NCI-H524 (cell line): ENCODE results near the gene UBE2Q2.
"Not testable (repeated sequence)": the region's sequence is repeated elsewhere in the genome, so short reads cannot be mapped to it uniquely, and the experiment has no call there.

ENCODE experiments used
- DNase-seq, 2 experiments: peaks; one replicate each; lab custom pipeline; 2025; lab: John Stamatoyannopoulos, UW

Gene UBE2Q2

GRCh38 chr15:75864213-75865059, 21.2 kb downstream of the UBE2Q2 start:
- no peak for DNase-seq

GRCh38 chr15:75866045-75866444, 22.8 kb downstream of the UBE2Q2 start:
- not testable (repeated sequence) for DNase-seq

DNA sequence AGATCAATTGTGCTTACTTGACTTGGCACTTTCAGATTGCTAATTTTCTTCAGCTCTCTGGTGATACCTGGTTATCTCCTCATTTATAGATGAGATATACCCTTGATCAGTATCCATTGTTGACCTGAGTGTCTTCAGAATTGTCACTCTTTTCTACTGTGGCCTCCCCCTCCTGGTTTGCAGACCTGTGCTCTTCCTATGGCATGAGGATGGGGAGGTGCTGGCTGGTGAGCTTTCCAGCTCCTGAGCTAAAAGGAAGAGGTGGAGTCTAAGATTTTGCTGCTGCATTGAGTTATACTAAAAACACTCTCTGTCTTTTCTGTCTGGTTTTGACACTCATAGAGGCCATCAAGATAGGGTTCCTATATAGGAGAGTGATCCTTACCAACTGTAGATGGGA, 23.7 kb downstream of the UBE2Q2 start:
- DNase-seq, result no peak

GRCh38 chr15:75867449-75867848, 24.2 kb downstream of the UBE2Q2 start:
- DNase-seq, result no peak

- DNase-seq, result no peak
These were observed 24.8 kb downstream of the UBE2Q2 start for GRCh38 chr15:75868019-75868418.

- peak; percentile 74 to 76 for DNase-seq
These were observed 26.2 kb downstream of the UBE2Q2 start for GRCh38 chr15:75869446-75869845.

- DNase-seq, result not testable (repeated sequence)
These were observed 28.3 kb downstream of the UBE2Q2 start for GRCh38 chr15:75871589-75871988.

GRCh38 chr15:75872403-75872990, 29.2 kb downstream of the UBE2Q2 start:
- no peak for DNase-seq

- no peak for DNase-seq
These were observed 40.8 kb downstream of the UBE2Q2 start for GRCh38 chr15:75884041-75884440.

DNA sequence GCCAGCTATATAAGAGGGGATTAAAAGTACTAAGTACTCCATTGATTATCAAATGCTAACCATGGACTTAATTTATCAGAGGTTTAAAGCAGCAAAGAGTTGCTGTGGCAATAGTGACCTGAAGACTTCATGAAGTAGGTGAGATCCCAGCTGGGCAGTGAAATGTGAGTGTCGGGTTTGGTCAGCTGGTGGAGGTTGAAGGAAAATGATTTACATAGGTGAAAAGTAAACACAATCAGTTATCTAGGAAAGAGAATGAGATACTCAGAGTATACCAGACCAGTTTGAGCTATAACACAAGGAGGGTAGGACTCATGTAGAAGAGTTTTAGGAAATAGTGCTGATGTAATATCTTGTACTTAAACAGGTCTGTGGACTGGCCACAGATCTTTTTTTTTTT, 43.9 kb downstream of the UBE2Q2 start:
- no peak for DNase-seq

DNA sequence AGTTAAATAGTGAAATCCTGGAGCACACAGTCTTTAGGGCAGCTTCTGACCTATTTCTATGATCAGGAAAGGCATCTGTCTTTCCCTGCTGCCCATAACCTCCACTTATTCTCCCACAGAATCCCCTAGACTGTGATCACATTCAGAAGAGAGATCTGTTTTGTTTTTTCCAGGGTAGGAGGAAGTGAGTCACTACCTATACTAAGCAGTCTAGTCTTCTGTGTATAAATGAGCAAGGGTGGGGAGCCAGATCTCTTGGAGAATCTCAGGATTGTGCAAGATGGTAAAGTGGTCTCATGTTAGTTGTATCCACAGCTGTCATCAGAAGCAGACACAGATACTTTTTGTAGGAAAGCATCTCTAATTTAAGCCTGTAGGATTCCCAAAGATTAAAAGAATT, 48.6 kb downstream of the UBE2Q2 start:
- no peak for DNase-seq

DNA sequence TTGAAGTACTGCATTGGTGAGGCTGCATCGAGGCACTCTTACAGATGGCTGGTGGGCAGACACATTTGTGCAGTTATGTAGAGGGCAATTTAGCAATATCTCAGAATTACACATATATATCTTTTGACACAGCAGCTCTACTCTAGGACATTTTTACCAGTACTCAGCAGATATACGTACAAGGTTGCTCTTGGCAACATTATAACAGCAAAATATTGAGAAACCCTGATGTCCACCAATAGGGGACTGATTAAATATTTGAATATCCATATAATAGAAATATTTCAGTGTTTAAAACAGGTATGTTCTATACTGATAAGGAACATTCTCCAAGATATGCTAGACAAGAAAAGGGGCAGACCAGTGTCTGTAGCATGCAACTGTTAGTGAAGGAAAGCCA, 52.5 kb downstream of the UBE2Q2 start:
- DNase-seq, result no peak

- no peak for DNase-seq
These were observed 57.3 kb downstream of the UBE2Q2 start for GRCh38 chr15:75900577-75900976.

DNA sequence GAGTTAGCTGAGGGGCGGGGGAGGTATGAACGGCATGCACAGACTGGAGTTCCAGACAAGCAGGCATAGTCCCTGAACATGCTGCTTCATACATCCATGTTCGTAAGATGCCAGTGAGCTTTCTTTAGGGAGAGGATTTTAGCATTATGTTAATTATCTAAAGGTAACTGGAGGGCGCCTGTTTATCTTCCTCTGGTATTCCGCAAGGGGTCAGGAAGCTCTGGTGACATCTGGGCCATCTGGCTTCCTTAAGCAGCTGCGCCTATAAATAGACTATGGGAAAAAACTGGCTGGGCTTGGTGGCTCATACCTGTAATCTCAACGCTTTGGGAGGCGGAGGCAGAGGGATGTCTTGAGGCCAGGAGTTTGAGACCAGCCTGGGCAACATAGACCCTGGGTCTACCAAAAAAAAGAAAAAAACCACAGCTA, 58.9 kb downstream of the UBE2Q2 start:
- peak; percentile 91 to 96 for DNase-seq

- DNase-seq, result peak; percentile 81 to 92
These were observed 60.3 kb downstream of the UBE2Q2 start, which contains the start of gene FBXO22 for GRCh38 chr15:75903331-75904239. Gene FBXO22 (plus strand): TSS chr15:75903878. CDS start chr15:75903964, 86 bp downstream.

- no peak for DNase-seq
These were observed 62.0 kb downstream of the UBE2Q2 start for GRCh38 chr15:75905231-75905630.

GRCh38 chr15:75910355-75910754, 67.1 kb downstream of the UBE2Q2 start:
- DNase-seq, result not testable (repeated sequence)

DNA sequence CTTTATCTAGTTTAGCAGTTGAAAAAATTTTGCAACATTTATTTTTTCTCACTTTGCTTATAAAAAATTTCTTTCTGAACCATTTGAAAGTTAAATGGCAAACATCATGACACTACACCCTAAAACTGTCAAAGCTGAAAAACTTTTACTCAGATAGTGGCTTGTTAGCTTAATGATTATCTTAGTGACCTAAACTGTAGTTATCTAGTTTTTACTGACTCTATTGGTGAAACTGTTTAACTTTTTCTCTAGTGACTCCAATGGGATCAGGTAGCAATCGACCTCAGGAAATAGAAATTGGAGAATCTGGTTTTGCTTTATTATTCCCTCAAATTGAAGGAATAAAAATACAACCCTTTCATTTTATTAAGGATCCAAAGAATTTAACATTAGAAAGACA, 73.7 kb downstream of the UBE2Q2 start:
- DNase-seq, result no peak

GRCh38 chr15:75918135-75918534, 74.9 kb downstream of the UBE2Q2 start:
- DNase-seq, result no peak

DNA sequence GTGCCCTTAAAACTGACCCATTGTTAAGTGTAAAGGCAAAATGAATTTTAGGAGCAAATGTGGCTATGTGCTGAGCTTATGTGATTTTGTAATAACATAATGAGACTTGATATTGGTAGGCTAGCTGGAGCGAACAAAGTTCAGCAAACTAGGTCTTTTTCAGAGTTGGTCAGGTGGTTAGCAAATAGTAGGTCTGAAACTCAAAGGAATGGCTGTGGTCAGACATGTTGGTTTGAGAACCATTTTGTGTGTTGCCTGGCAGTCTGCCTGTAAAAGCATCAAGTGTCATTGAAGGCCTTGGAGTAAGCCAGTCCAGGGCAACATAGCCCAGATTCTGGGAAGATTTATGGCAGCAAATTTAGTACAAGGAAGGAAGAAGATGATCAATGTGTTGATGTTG, 76.8 kb downstream of the UBE2Q2 start:
- no peak for DNase-seq

- peak; percentile 37 to 75 for DNase-seq
These were observed 78.8 kb downstream of the UBE2Q2 start for GRCh38 chr15:75921732-75922703.
